MM.1S (cell line): ENCODE results near the gene POC1B.

ENCODE experiments used
- DNase-seq: peaks from one replicate; pipeline ENCODE4 v3.0.0-alpha.2; 2015
- H2AFZ ChIP-seq: fragments of 300-600 bp; sonication (generic); 2 replicates; pipeline ENCODE4 v1.6.0; 2016; ENCODE audit warnings: antibody characterized with exemption, low read length
- H3F3A ChIP-seq: fragments of 300-600 bp; sonication (generic); 2 replicates; pipeline ENCODE4 v1.6.1; 2016; ENCODE audit warnings: mild to moderate bottlenecking, antibody characterized with exemption, low read length, moderate library complexity, mixed read lengths; ENCODE audit not compliant: insufficient read depth
- H3K27ac ChIP-seq: fragments of 300-600 bp; sonication (generic); 2 replicates; pipeline ENCODE4 v1.5.1; 2016; ENCODE audit warnings: mild to moderate bottlenecking, low read length
- H3K27me3 ChIP-seq: fragments of 300-600 bp; sonication (generic); replicated peaks from 2 replicates; pipeline ENCODE4 v1.6.0; 2016; ENCODE audit warnings: low read length; ENCODE audit not compliant: insufficient read depth
- H3K36me3 ChIP-seq: fragments of 300-600 bp; sonication (generic); replicated peaks from 2 replicates; pipeline ENCODE4 v1.6.1; 2016; ENCODE audit warnings: mild to moderate bottlenecking, low read length, mixed read lengths; ENCODE audit not compliant: insufficient read depth
- H3K4me1 ChIP-seq: fragments of 300-600 bp; sonication (generic); 2 replicates; pipeline ENCODE4 v1.6.1; 2016; ENCODE audit warnings: low read length, mixed read lengths
- H3K4me2 ChIP-seq: fragments of 300-600 bp; sonication (generic); 2 replicates; pipeline ENCODE4 v1.6.0; 2016; ENCODE audit warnings: low read depth, low read length
- H3K4me3 ChIP-seq: fragments of 300-600 bp; sonication (generic); 2 replicates; pipeline ENCODE4 v1.5.1; 2016; ENCODE audit warnings: low read length, mixed read lengths
- H3K79me2 ChIP-seq: fragments of 300-600 bp; sonication (generic); 2 replicates; pipeline ENCODE4 v1.6.1; 2016; ENCODE audit warnings: mixed run types, low read length, mixed read lengths
- H3K9ac ChIP-seq: fragments of 300-600 bp; sonication (generic); 2 replicates; pipeline ENCODE4 v1.6.1; 2016; ENCODE audit warnings: low read length, mixed read lengths
- H3K9me2 ChIP-seq: fragments of 300-600 bp; sonication (generic); replicated peaks from 2 replicates; pipeline ENCODE4 v1.6.1; 2016; ENCODE audit warnings: mild to moderate bottlenecking, low read length, mixed read lengths; ENCODE audit not compliant: insufficient read depth
- H3K9me3 ChIP-seq: fragments of 300-600 bp; sonication (generic); replicated peaks from 2 replicates; pipeline ENCODE4 v1.6.1; 2016; ENCODE audit warnings: mild to moderate bottlenecking, low read length, mixed read lengths; ENCODE audit not compliant: insufficient read depth
- H4K20me1 ChIP-seq: fragments of 300-600 bp; sonication (generic); 2 replicates; pipeline ENCODE4 v1.6.1; 2016; ENCODE audit warnings: mild to moderate bottlenecking, low read length, moderate library complexity, mixed read lengths; ENCODE audit not compliant: insufficient read depth
- CTCF ChIP-seq: fragments of 300-600 bp; sonication (generic); IDR thresholded peaks from 2 replicates; pipeline ENCODE4 v1.5.1; 2016; ENCODE audit warnings: antibody characterized with exemption, low read length, mixed read lengths
- EZH2 ChIP-seq: fragments of 300-600 bp; sonication (generic); optimal IDR thresholded peaks from 2 replicates; pipeline ENCODE3; 2017; ENCODE audit warnings: low read depth, mild to moderate bottlenecking, antibody characterized with exemption, low read length, mixed read lengths
- EZH2phosphoT487 ChIP-seq: fragments of 300-600 bp; sonication (generic); IDR thresholded peaks from 2 replicates; pipeline ENCODE4 v1.6.1; 2018; ENCODE audit warnings: antibody characterized with exemption, low read length

The POC1B gene

GRCh38 chr12:89421092-89421835 is 104.6 kb downstream of the POC1B start:
- Histone ChIP-seq H3K27ac (no peak overlapping the region), H3K4me1 (no peaks in the 10 kb centered on the region), H3F3A (no peaks in the 10 kb centered on the region), H3K27me3 (no peaks in the 10 kb centered on the region), H3K4me3 (no peak overlapping the region), H2AFZ (no peak overlapping the region), H3K36me3 (no peaks in the 10 kb centered on the region), H4K20me1 (no peaks in the 10 kb centered on the region), H3K79me2 (no peaks in the 10 kb centered on the region), H3K9me3 (no peaks in the 10 kb centered on the region), H3K9ac (no peak overlapping the region), H3K9me2 (no peaks in the 10 kb centered on the region), H3K4me2 (no peak overlapping the region)
- 0 out of 2 replicates have a peak, but pooled peaks have one; percentile 7 for TF ChIP-seq CTCF
- no peak for TF ChIP-seq EZH2phosphoT487
- no peak for TF ChIP-seq EZH2
- no peak for DNase-seq

- H4K20me1 ChIP-seq, result no peaks in the 10 kb centered on the region
- H3K36me3 ChIP-seq, result no peaks in the 10 kb centered on the region
- no peak overlapping the region for H3K9ac ChIP-seq
- TF ChIP-seq CTCF (no peak), EZH2 (no peak)
- H3K27ac ChIP-seq, result no peak overlapping the region
- no peak overlapping the region for H3K4me3 ChIP-seq
- DNase-seq, result no peak
- no peaks in the 10 kb centered on the region for H3K4me1 ChIP-seq
- H3K27me3 ChIP-seq, result no peaks in the 10 kb centered on the region
- no peak overlapping the region for H3K4me2 ChIP-seq
- no peak overlapping the region for H2AFZ ChIP-seq
- no peaks in the 10 kb centered on the region for H3F3A ChIP-seq
- H3K79me2 ChIP-seq, result no peaks in the 10 kb centered on the region
- no peaks in the 10 kb centered on the region for H3K9me3 ChIP-seq
- H3K9me2 ChIP-seq, result no peaks in the 10 kb centered on the region
Observed at GRCh38 chr12:89418228-89418910, 107.5 kb downstream of the POC1B start.

GRCh38 chr12:89417246-89417977 is 108.4 kb downstream of the POC1B start:
- no peak overlapping the region for H2AFZ ChIP-seq
- no peaks in the 10 kb centered on the region for H4K20me1 ChIP-seq
- H3K9me2 ChIP-seq, result no peaks in the 10 kb centered on the region
- no peak overlapping the region for H3K4me2 ChIP-seq
- no peaks in the 10 kb centered on the region for H3K27me3 ChIP-seq
- TF ChIP-seq EZH2 (no peak), EZH2phosphoT487 (no peak), CTCF (no peak)
- H3K27ac ChIP-seq, result no peak overlapping the region
- no peaks in the 10 kb centered on the region for H3K4me1 ChIP-seq
- H3K36me3 ChIP-seq, result no peaks in the 10 kb centered on the region
- H3F3A ChIP-seq, result no peaks in the 10 kb centered on the region
- DNase-seq, result no peak
- H3K79me2 ChIP-seq, result no peaks in the 10 kb centered on the region
- no peak overlapping the region for H3K4me3 ChIP-seq
- no peak overlapping the region for H3K9ac ChIP-seq
- H3K9me3 ChIP-seq, result no peaks in the 10 kb centered on the region
